Uterus (tissue), 2 donors: ENCODE data around the gene FOSB.

Source experiments
- CTCF ChIP-seq, 4 experiments: fragments of 200-600 bp in 2 of 4; fragments of 450-650 bp in 2 of 4; sonication (generic) in 2 of 4; IDR thresholded peaks; one replicate each; pipeline ENCODE4 v1.5.1; 2016 to 2019; ENCODE audit warnings: antibody characterized with exemption in 4 of 4, mild to moderate bottlenecking in 2 of 4, moderate library complexity in 1 of 4
- POLR2A ChIP-seq, 2 donors: fragments of 450-650 bp; IDR thresholded peaks; one replicate each; pipeline ENCODE4 v1.6.1; 2016; ENCODE audit warnings: antibody characterized with exemption in 2 of 2, mild to moderate bottlenecking in 1 of 2, moderate library complexity in 1 of 2

DNA sequence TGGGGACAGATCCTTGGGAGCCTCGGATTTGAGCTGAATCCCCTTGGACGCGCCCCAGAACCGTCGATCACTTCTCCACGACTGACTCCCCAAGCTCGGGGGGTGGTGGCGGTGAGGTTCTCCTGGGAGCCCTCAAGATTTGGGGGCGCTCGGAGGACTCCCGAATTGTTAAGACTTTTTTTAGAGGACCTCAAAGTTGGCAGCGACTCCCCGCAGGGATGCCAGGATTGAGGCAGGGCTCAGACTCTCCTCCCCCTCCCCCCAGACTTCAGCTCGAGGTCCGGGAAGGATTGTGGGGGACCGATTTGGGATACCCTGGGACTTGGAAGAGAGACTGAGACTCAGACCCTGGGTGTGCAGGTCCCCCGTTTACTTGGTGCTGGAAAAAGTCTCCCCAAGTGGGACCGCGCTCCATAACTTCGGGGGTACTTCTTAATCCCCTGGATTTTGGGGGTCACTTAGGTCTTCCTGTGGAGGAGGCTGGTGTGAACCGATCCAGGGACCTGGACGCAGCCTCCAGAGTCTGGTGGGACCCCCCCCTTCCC lies 40.1 kb downstream of the FOSB start:
- TF ChIP-seq POLR2A (IDR thresholded peaks at IDR 0.05) (no peak), CTCF (IDR thresholded peaks at IDR 0.05) (no peak)
